Common myeloid progenitor, CD34-positive (primary cell): ENCODE measurements around the gene LIX1.

ENCODE experiments used
- CTCF ChIA-PET: fragments of 350-600 bp; sonication (Branson Sonifier 250); formaldehyde crosslinking; loops from one replicate; lab custom pipeline; 2021; ENCODE audit warnings: antibody characterized with exemption; lab: Charles Lee
- POLR2A ChIA-PET: fragments of 350-600 bp; sonication (Branson Sonifier 250); formaldehyde crosslinking; loops from one replicate; lab custom pipeline; 2021; ENCODE audit warnings: antibody characterized with exemption; lab: Charles Lee
- DNase-seq, 3 donors: peaks; one replicate each; pipeline versions ENCODE4 v3.0.0 to v3.0.0-alpha.2; 2013
- H3K27ac ChIP-seq, 2 experiments: 1 replicate in 1 of 2; 2 replicates in 1 of 2; pipeline ENCODE4 v1.7.0; 2013; ENCODE audit warnings: inconsistent platforms in 2 of 2, low read length in 2 of 2, mild to moderate bottlenecking in 2 of 2, low read depth in 1 of 2, moderate library complexity in 1 of 2; ENCODE audit not compliant: severe bottlenecking in 2 of 2, insufficient read depth in 1 of 2, poor library complexity in 1 of 2
- H3K27me3 ChIP-seq, 5 experiments: replicated peaks in 2 of 5; 1 replicate in 3 of 5; 2 replicates in 2 of 5; pipeline versions ENCODE4 v1.6.1 to v1.7.0; 2013; ENCODE audit warnings: low read length in 4 of 5, mild to moderate bottlenecking in 2 of 5, moderate library complexity in 2 of 5, inconsistent platforms in 1 of 5; ENCODE audit not compliant: insufficient read depth in 5 of 5, control insufficient read depth in 4 of 5
- H3K36me3 ChIP-seq, 4 experiments: 1 replicate in 2 of 4; 2 replicates in 2 of 4; pipeline versions ENCODE4 v1.6.1 to v1.7.0; 2013; ENCODE audit warnings: low read length in 3 of 4, control low read depth in 1 of 4, mild to moderate bottlenecking in 1 of 4; ENCODE audit not compliant: control insufficient read depth in 4 of 4, insufficient read depth in 4 of 4
- H3K4me1 ChIP-seq, 4 experiments: 1 replicate in 3 of 4; 2 replicates in 1 of 4; pipeline versions ENCODE4 v1.6.1 to v1.7.1; 2013; ENCODE audit warnings: low read length in 3 of 4, mild to moderate bottlenecking in 3 of 4, control low read depth in 1 of 4, inconsistent platforms in 1 of 4, moderate library complexity in 1 of 4; ENCODE audit not compliant: control insufficient read depth in 4 of 4, insufficient read depth in 4 of 4; ENCODE audit errors: control extremely low read depth in 1 of 4
- H3K4me3 ChIP-seq, 7 experiments: 1 replicate in 4 of 7; 2 replicates in 3 of 7; pipeline versions ENCODE4 v1.5.1 to v1.7.0; 2013; ENCODE audit warnings: mild to moderate bottlenecking in 7 of 7, low read length in 6 of 7, moderate library complexity in 6 of 7, inconsistent platforms in 2 of 7, low read depth in 2 of 7, control low read depth in 1 of 7; ENCODE audit not compliant: insufficient read depth in 4 of 7, control insufficient read depth in 1 of 7; ENCODE audit errors: extremely low read depth in 1 of 7
- H3K9me3 ChIP-seq, 5 experiments: 1 replicate in 4 of 5; 2 replicates in 1 of 5; pipeline versions ENCODE4 v1.6.1 to v1.7.1; 2013; ENCODE audit warnings: low read length in 4 of 5, mild to moderate bottlenecking in 2 of 5, inconsistent platforms in 1 of 5, low read depth in 1 of 5, moderate library complexity in 1 of 5; ENCODE audit not compliant: control insufficient read depth in 4 of 5, insufficient read depth in 2 of 5; ENCODE audit errors: control extremely low read depth in 1 of 5
- WGBS: methylation state at CpG from one replicate; pipeline ENCODE4 v1.1.5; 2013; ENCODE audit not compliant: insufficient coverage; 5-methylcytosine and 5-hydroxymethylcytosine counted together

The LIX1 gene

DNA sequence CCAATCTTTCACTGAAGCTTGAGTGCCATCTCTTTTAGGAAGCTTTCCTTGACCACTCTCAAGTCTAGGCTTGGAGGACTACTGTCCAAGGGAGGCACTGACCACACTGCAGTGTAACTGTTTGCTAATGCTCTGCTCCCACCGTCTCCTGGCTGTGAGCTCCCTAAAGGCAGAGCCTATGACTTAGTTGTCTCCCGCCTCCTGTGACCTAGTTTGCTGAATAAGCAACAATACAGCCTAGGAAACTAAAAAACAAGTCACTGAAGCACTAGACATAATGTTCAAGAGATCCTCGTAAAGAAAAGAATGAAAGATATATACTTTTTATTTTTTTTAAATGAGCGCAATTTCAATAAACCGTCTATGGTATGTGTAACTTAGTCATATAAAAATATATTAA is 31.4 kb downstream of the LIX1 start:
- ChIA-PET CTCF (no interaction called here), POLR2A (no interaction called here)
- 100% methylated on average over 1 of the region's 5 CpGs for WGBS

DNA sequence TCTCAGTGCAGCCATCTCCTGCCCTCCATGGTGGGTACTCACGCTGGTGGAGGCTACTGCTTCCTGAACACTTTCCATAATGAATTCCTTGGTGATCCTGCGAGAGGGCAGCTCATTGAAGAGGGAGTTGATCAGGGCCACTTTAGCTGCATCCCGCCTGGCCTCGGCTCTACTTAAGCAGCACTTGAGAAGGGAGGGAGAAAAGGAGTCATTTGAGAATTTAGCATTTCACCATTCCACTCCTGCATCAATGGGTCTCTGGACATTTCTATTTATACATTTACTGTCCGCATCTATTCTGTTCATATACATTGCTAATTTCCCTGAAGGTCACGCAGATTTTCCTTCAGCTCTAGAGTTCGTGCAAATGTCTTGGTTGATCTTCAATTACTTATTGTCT is 35.1 kb downstream of the LIX1 start:
- POLR2A ChIA-PET = no interaction called here
- no peak for DNase-seq
- Histone ChIP-seq H3K36me3 (no peaks in the 10 kb centered on the region), H3K4me1 (no peaks in the 10 kb centered on the region), H3K27me3 (no peaks in the 10 kb centered on the region), H3K27ac (no peak overlapping the region), H3K9me3 (no peaks in the 10 kb centered on the region), H3K4me3 (no peak overlapping the region)
- WGBS = 100% methylated on average over 3 of the region's 7 CpGs
- CTCF ChIA-PET = no interaction called here

More for the DNA sequence above, 31.4 kb downstream of the LIX1 start:
- Histone ChIP-seq H3K27ac (no peak overlapping the region), H3K9me3 (no peaks in the 10 kb centered on the region), H3K4me3 (no peak overlapping the region), H3K4me1 (no peaks in the 10 kb centered on the region), H3K36me3 (no peaks in the 10 kb centered on the region), H3K27me3 (no peaks in the 10 kb centered on the region)
- DNase-seq = no peak

DNA sequence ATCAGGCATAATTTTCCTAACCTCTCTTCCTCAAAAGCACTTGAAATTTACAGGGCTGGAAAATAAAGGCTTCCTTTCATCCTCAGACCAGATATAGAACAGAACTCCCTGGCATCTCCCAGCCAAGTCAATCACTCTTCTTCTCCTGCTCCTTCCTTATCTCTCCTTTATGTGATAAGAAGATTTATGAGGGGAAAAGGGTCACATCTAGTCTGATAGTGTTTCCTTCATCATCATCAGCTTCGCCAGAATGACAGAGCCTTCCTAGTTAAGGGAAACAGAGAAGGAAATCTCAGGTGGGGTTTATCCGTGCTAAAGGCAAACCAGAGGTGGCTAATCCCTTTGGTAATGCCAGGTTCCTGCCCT is 36.2 kb downstream of the LIX1 start:
- Histone ChIP-seq H3K27me3 (no peaks in the 10 kb centered on the region), H3K9me3 (no peaks in the 10 kb centered on the region), H3K4me3 (no peak overlapping the region), H3K27ac (no peak overlapping the region), H3K36me3 (no peaks in the 10 kb centered on the region), H3K4me1 (no peaks in the 10 kb centered on the region)
- CTCF ChIA-PET = interaction anchor here (1.1 to 1.3 kb wide), 2 partner anchors 22 to 34 kb away, joined by 3 read pairs; no protein-coding TSS in a partner anchor
- DNase-seq = no peak
- 80% methylated on average over 1 of the region's 2 CpGs for WGBS
- POLR2A ChIA-PET = no interaction called here

DNA sequence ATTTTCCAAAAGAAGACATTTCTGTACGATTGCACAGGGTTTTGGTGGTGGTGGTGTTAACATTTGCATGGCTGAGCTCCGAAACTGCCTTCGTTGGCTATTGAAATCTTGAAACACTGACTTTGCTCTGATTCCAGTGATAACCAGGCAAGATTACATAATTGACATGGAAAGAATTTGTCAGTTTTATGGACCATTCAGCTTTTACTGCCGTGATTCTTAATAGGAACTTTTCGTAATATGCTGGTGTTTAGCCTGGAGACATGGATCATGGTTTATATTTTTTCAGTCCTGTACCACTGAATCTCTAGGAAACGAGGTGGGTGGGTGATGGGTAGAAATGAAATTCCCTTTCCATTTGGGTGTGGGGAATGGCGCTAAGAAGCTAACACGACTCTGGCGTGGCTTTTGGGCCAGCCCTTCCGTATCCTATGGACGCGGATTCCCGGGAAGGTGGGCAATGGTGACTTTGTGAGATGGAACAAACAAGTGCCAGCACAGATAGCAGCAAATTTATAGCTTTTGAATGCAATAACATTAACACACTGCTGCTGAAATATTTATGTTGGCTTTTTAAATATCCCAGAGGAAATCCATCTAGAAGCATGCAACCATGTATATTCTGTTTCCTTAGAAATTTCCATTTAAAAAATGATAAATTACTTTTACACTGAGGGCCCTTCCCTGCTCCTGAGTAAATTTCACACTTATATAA is 36.8 kb downstream of the LIX1 start:
- POLR2A ChIA-PET = no interaction called here
- Histone ChIP-seq H3K27ac (no peak overlapping the region), H3K36me3 (no peaks in the 10 kb centered on the region), H3K9me3 (no peaks in the 10 kb centered on the region), H3K27me3 (no peaks in the 10 kb centered on the region), H3K4me3 (no peak overlapping the region), H3K4me1 (no peaks in the 10 kb centered on the region)
- CTCF ChIA-PET = interaction anchor here (1.1 to 1.3 kb wide), 2 partner anchors 22 to 35 kb away, joined by 3 read pairs; no protein-coding TSS in a partner anchor
- WGBS = 100% methylated on average over 1 of the region's 13 CpGs
- DNase-seq = no peak

DNA sequence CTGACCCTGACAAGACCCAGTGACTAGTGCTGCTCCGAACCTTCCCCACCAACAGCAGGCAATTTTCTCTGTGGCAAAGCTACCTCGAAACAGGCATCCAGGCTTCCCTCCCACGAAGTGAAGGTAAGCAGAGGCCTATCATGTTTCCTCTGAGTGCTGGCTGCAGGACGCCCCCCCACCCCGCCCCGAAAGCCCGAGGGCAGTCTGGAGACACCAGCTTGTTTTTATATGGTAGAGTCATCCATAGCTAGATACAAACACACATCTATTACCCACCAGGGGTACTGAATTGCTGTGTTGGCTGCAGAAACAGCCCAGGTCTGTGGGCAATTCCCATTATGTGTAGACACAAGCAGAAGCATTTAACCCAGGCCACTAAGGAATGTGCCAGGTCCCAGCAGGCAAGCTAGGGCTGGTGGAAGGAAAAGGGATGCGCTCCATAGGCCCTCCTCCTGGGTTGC is 40.4 kb downstream of the LIX1 start:
- DNase-seq = no peak
- no peak overlapping the region for H3K27ac ChIP-seq
- WGBS = 100% methylated on average over 1 of the region's 8 CpGs
- CTCF ChIA-PET = interaction anchor here (1.1 to 1.5 kb wide), 2 partner anchors 14 to 59 kb away, joined by 3 to 4 read pairs; no protein-coding TSS in a partner anchor
- no peak overlapping the region for H3K4me3 ChIP-seq
- H3K9me3 ChIP-seq = no peaks in the 10 kb centered on the region
- peaks cover 0 to 7% (median 0%) of the 10 kb centered on the region in 4 experiments for H3K4me1 ChIP-seq
- POLR2A ChIA-PET = no interaction called here
- no peaks in the 10 kb centered on the region for H3K27me3 ChIP-seq
- H3K36me3 ChIP-seq = no peaks in the 10 kb centered on the region

DNA sequence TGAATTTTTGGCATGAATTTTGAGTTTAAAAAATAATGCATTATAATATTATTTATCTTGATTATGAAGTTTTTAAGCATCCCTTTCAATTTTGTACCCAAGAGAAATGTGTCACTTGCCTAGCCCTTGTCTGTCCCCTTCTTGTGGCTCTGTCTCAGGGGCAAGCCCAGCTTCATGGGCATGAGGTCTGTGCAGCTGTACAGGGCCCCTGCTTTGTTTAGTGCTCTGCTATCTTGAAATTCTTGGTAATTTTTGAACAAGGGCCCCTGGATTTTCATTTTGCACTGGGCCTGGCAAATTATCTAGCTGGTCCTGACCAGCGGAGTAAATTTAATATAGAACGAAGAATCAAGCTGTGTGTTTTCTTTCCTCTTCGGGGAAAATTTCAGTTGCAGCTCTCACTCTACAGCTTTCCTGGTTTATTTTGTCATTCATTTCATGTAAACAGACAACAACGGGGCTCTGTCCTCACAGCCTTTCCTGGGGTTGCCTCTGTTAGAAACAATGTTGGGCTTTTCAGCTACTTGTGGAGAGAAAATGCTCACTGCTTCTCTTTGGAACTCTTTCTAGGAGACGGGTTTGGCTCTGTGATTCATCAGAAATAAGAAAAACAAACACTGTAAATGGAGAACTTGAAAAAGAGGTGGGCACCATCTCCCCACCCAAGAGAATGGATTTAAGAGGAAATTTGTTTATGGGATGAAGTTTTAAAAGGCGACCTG is 41.1 kb downstream of the LIX1 start:
- CTCF ChIA-PET = interaction anchor here (1.1 to 1.5 kb wide), 2 partner anchors 14 to 60 kb away, joined by 3 to 4 read pairs; no protein-coding TSS in a partner anchor
- 96% methylated on average over 5 of the region's 6 CpGs for WGBS
- H3K27me3 ChIP-seq = no peaks in the 10 kb centered on the region
- H3K9me3 ChIP-seq = no peaks in the 10 kb centered on the region
- no peak overlapping the region for H3K27ac ChIP-seq
- POLR2A ChIA-PET = no interaction called here
- DNase-seq = no peak
- no peaks in the 10 kb centered on the region for H3K36me3 ChIP-seq
- no peak overlapping the region for H3K4me3 ChIP-seq
- H3K4me1 ChIP-seq = peaks cover 0 to 7% (median 2%) of the 10 kb centered on the region in 4 experiments

DNA sequence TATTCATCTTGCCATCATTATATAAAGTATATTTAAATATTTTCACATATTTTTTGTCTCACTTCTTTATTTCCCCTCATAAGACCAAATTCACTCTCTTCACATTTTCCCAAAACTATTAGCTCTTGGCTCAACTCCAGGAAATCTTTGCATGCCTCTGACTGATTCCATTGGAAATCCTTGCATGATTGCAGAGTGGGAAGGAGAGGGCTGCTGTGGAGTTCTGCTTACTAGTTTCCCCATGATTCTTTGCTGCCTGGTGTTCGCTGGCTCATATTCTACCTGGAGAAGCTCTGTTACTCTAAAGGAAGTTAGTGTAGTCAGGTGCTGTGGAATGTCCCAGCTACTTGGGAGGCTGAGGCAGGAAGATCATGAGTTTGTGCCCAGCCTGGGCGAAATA is 41.9 kb downstream of the LIX1 start:
- Histone ChIP-seq H3K36me3 (no peaks in the 10 kb centered on the region), H3K27me3 (no peaks in the 10 kb centered on the region), H3K9me3 (no peaks in the 10 kb centered on the region), H3K4me3 (no peak overlapping the region), H3K4me1 (peaks cover 0 to 7% (median 4%) of the 10 kb centered on the region in 4 experiments), H3K27ac (no peak overlapping the region)
- no peak for DNase-seq
- WGBS = no CpG with 5 or more reads among the region's 2 CpGs
- CTCF ChIA-PET = interaction anchor here (1.5 kb wide), 1 partner anchor 61 kb away, joined by 4 read pairs; no protein-coding TSS in a partner anchor
- POLR2A ChIA-PET = no interaction called here
